H9 (cell line): ENCODE data around the gene ZNF280A. TPM values are rescaled to one million over a fixed set of nuclear protein-coding genes. Genes with fewer than 3 reads are reported as not detected.
"Not testable (repeated sequence)": the region's sequence is repeated elsewhere in the genome, so short reads cannot be mapped to it uniquely, and the experiment has no call there.

ENCODE experiments used
- DNase-seq: peaks from one replicate; pipeline ENCODE4 v3.0.0-alpha.2; 2017
- H2AFZ ChIP-seq: one replicate; pipeline ENCODE4 v1.6.1; 2013; ENCODE audit warnings: mild to moderate bottlenecking, low read length, control low read depth, moderate library complexity
- H2AK5ac ChIP-seq: 2 replicates; pipeline ENCODE4 v1.6.1; 2013; ENCODE audit warnings: low read length, control low read depth, mixed read lengths; ENCODE audit not compliant: insufficient read length
- H2BK120ac ChIP-seq: one replicate; pipeline ENCODE4 v1.6.1; 2013; ENCODE audit warnings: low read depth, mild to moderate bottlenecking, low read length, control low read depth, inconsistent platforms; ENCODE audit not compliant: poor library complexity, severe bottlenecking
- H2BK12ac ChIP-seq: 2 replicates; pipeline ENCODE4 v1.6.1; 2013; ENCODE audit warnings: low read length, control low read depth, mixed read lengths, low read depth; ENCODE audit not compliant: insufficient read length
- H2BK15ac ChIP-seq: 2 replicates; pipeline ENCODE4 v1.6.1; 2013; ENCODE audit warnings: low read depth, low read length, control low read depth
- H2BK20ac ChIP-seq: one replicate; pipeline ENCODE4 v1.6.1; 2013; ENCODE audit warnings: low read depth, mild to moderate bottlenecking, low read length, control low read depth, inconsistent platforms; ENCODE audit not compliant: poor library complexity, severe bottlenecking
- H2BK5ac ChIP-seq: 2 replicates; pipeline ENCODE4 v1.6.1; 2013; ENCODE audit warnings: low read length, control low read depth, mixed read lengths; ENCODE audit not compliant: insufficient read length
- H3K14ac ChIP-seq: 2 replicates; pipeline ENCODE4 v1.6.1; 2013; ENCODE audit warnings: low read length, control low read depth; ENCODE audit not compliant: insufficient read depth
- H3K18ac ChIP-seq: 2 replicates; pipeline ENCODE4 v1.6.1; 2013; ENCODE audit warnings: low read depth, mild to moderate bottlenecking, mixed read lengths, low read length, control low read depth; ENCODE audit not compliant: insufficient read length
- H3K23ac ChIP-seq: 2 replicates; pipeline ENCODE4 v1.6.1; 2013; ENCODE audit warnings: low read length, control low read depth, mixed read lengths, low read depth; ENCODE audit not compliant: insufficient read length
- H3K23me2 ChIP-seq: 2 replicates; pipeline ENCODE4 v1.6.1; 2013; ENCODE audit warnings: low read depth, mild to moderate bottlenecking, mixed read lengths, low read length, control low read depth; ENCODE audit not compliant: insufficient read length, poor library complexity, severe bottlenecking
- H3K27ac ChIP-seq: 2 replicates; pipeline ENCODE4 v1.5.1; 2013; ENCODE audit warnings: low read length, control low read depth, mixed read lengths, low read depth; ENCODE audit not compliant: insufficient read length
- H3K27me3 ChIP-seq: 2 replicates; pipeline ENCODE4 v1.6.1; 2013; ENCODE audit warnings: low read length, control low read depth, inconsistent platforms; ENCODE audit not compliant: insufficient read depth
- H3K4ac ChIP-seq: 2 replicates; pipeline ENCODE4 v1.6.1; 2013; ENCODE audit warnings: low read depth, mild to moderate bottlenecking, control low read depth, inconsistent platforms, low read length, moderate library complexity
- H3K4me1 ChIP-seq: 2 replicates; pipeline ENCODE4 v1.6.1; 2013; ENCODE audit warnings: low read length, control low read depth, inconsistent platforms; ENCODE audit not compliant: insufficient read depth
- H3K4me2 ChIP-seq: 2 replicates; pipeline ENCODE4 v1.6.1; 2013; ENCODE audit warnings: low read length, control low read depth, mixed read lengths; ENCODE audit not compliant: insufficient read length, insufficient read depth
- H3K56ac ChIP-seq: 2 replicates; pipeline ENCODE4 v1.6.1; 2013; ENCODE audit warnings: low read depth, mild to moderate bottlenecking, mixed read lengths, low read length, control low read depth; ENCODE audit not compliant: insufficient read length
- H3K79me1 ChIP-seq: 2 replicates; pipeline ENCODE4 v1.6.1; 2013; ENCODE audit warnings: low read depth, mild to moderate bottlenecking, moderate library complexity, low read length, control low read depth, inconsistent platforms; ENCODE audit not compliant: insufficient read depth, poor library complexity, severe bottlenecking
- H3K79me2 ChIP-seq: 2 replicates; pipeline ENCODE4 v1.6.1; 2013; ENCODE audit warnings: low read length, control low read depth, inconsistent platforms; ENCODE audit not compliant: insufficient read depth
- H3K9ac ChIP-seq: 2 replicates; pipeline ENCODE4 v1.6.1; 2013; ENCODE audit warnings: low read length, control low read depth, mixed read lengths; ENCODE audit not compliant: insufficient read length; ENCODE audit errors: extremely low read depth
- H3K9me3 ChIP-seq: one replicate; pipeline ENCODE4 v1.6.1; 2013; ENCODE audit warnings: low read depth, low read length, inconsistent platforms; ENCODE audit not compliant: control insufficient read depth
- H3T11ph ChIP-seq: one replicate; pipeline ENCODE4 v1.6.1; 2013; ENCODE audit warnings: mild to moderate bottlenecking, low read length, control low read depth, inconsistent platforms
- H4K20me1 ChIP-seq: one replicate; pipeline ENCODE4 v1.6.1; 2013; ENCODE audit not compliant: control insufficient read depth, insufficient read length, insufficient read depth
- H4K5ac ChIP-seq: 2 replicates; pipeline ENCODE4 v1.6.1; 2013; ENCODE audit warnings: low read depth, mild to moderate bottlenecking, mixed read lengths, low read length, control low read depth; ENCODE audit not compliant: insufficient read length
- H4K8ac ChIP-seq: replicated peaks from 2 replicates; pipeline ENCODE4 v1.6.1; 2013; ENCODE audit warnings: low read length, control low read depth, mixed read lengths, low read depth; ENCODE audit not compliant: insufficient read length
- H4K91ac ChIP-seq: 2 replicates; pipeline ENCODE4 v1.6.1; 2013; ENCODE audit warnings: low read depth, mild to moderate bottlenecking, moderate library complexity, mixed read lengths, low read length, control low read depth; ENCODE audit not compliant: insufficient read length
- H3K27ac Mint-ChIP-seq, 3 experiments: 2 replicates in 2 of 3; 3 replicates in 1 of 3; pipeline ENCODE4 v1.8.0; 2020 to 2021; ENCODE audit warnings: mixed read lengths in 3 of 3, mild to moderate bottlenecking in 1 of 3, moderate library complexity in 1 of 3
- H3K27me3 Mint-ChIP-seq: 2 replicates; pipeline ENCODE4 v1.8.0; 2021; ENCODE audit warnings: low read depth, mild to moderate bottlenecking, moderate library complexity, mixed read lengths
- H3K36me3 Mint-ChIP-seq, 3 experiments: 2 replicates in 2 of 3; 3 replicates in 1 of 3; pipeline ENCODE4 v1.8.0; 2020 to 2021; ENCODE audit warnings: low read depth in 3 of 3, mixed read lengths in 3 of 3; ENCODE audit not compliant: insufficient read depth in 1 of 3
- H3K4me1 Mint-ChIP-seq, 2 experiments: 2 replicates each; pipeline ENCODE4 v1.8.0; 2020; ENCODE audit warnings: mixed read lengths in 2 of 2
- H3K4me3 Mint-ChIP-seq, 2 experiments: 2 replicates in 1 of 2; 3 replicates in 1 of 2; pipeline ENCODE4 v1.8.0; 2020 to 2021; ENCODE audit warnings: mild to moderate bottlenecking in 2 of 2, mixed read lengths in 2 of 2, moderate library complexity in 1 of 2
- H3K9me3 Mint-ChIP-seq, 2 experiments: 2 replicates in 1 of 2; 3 replicates in 1 of 2; pipeline ENCODE4 v1.8.0; 2020; ENCODE audit warnings: mild to moderate bottlenecking in 2 of 2, mixed read lengths in 2 of 2, moderate library complexity in 1 of 2
- WGBS: extraction: QIAGEN DNeasy Blood & Tissue Kit; methylation state at CpG from one replicate; pipeline ENCODE4 v1.1.7; 2013; ENCODE audit warnings: missing lambda C conversion rate, low lambda C conversion rate, mixed read lengths; ENCODE audit not compliant: insufficient read length; ENCODE audit errors: extremely low coverage; 5-methylcytosine and 5-hydroxymethylcytosine counted together
- total RNA-seq: library from RNA; stranded (reverse); gene quantifications from 2 replicates; pipeline ENCODE4 v1.2.1, GENCODE V29; 2021
- TF ChIP-seq, protein P1 (sequence below): fragments of 200-600 bp; sonication (generic); conservative IDR thresholded peaks from 3 replicates; pipeline ENCODE4 v1.8.0; 2021; ENCODE audit warnings: antibody characterized with exemption, mild to moderate bottlenecking

ZNF280A gene
- total RNA-seq, 1 experiment from 2014 or later = 0.13 TPM

DNA sequence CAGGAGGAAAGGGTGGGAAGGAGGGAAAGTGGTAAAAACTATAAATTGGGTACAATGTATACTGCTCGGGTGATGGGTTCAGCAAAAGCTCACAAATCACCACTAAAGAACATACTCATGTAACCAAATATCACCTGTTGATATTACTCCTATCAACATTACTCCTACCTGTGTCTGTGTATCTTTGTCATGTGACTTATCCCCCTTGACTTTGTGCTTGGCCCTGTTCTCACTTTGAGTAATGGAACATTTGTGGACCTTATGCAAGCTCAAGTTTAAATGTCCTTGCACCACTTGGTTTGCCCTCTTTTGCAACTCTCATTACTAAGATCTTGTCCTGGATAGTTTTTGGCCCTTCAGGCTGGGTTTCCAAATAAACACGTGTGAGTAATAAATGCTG lies 50.5 kb downstream of the ZNF280A start:
- Histone ChIP-seq H3K27ac (no peak overlapping the region), H2BK15ac (no peak overlapping the region), H3K79me1 (no peaks in the 10 kb centered on the region), H3K9me3 (no peaks in the 10 kb centered on the region), H3K4ac (no peak overlapping the region), H4K5ac (no peak overlapping the region), H2AK5ac (no peak overlapping the region), H3K79me2 (no peaks in the 10 kb centered on the region), H4K91ac (no peak overlapping the region), H3K4me2 (no peak overlapping the region), H2BK12ac (no peak overlapping the region), H3K4me1 (peaks cover under 1% of the 10 kb centered on the region; the same call in 1 of the 2 replicates), H2BK120ac (no peak overlapping the region), H3K23ac (no peak overlapping the region), H3T11ph (no peak overlapping the region), H4K8ac (no peak overlapping the region), H2BK5ac (no peak overlapping the region), H3K27me3 (peaks cover 4% of the 10 kb centered on the region), H2BK20ac (no peak overlapping the region), H3K14ac (no peak overlapping the region), H2AFZ (no peak overlapping the region), H3K18ac (no peak overlapping the region), H3K23me2 (no peaks in the 10 kb centered on the region), H3K56ac (no peak overlapping the region), H3K9ac (no peak overlapping the region), H4K20me1 (no peaks in the 10 kb centered on the region)
- Mint-ChIP-seq H3K27me3 (peaks cover 92% of the 10 kb centered on the region), H3K36me3 (peaks cover 0 to 9% (median 5%) of the 10 kb centered on the region in 3 experiments; a peak in 3 of 7 replicates), H3K4me1 (peaks cover 3% of the 10 kb centered on the region in 2 experiments), H3K4me3 (no peak overlapping the region), H3K9me3 (peaks cover 25 to 30% of the 10 kb centered on the region in 2 experiments), H3K27ac (no peak overlapping the region)
- TF ChIP-seq, protein P1, sequence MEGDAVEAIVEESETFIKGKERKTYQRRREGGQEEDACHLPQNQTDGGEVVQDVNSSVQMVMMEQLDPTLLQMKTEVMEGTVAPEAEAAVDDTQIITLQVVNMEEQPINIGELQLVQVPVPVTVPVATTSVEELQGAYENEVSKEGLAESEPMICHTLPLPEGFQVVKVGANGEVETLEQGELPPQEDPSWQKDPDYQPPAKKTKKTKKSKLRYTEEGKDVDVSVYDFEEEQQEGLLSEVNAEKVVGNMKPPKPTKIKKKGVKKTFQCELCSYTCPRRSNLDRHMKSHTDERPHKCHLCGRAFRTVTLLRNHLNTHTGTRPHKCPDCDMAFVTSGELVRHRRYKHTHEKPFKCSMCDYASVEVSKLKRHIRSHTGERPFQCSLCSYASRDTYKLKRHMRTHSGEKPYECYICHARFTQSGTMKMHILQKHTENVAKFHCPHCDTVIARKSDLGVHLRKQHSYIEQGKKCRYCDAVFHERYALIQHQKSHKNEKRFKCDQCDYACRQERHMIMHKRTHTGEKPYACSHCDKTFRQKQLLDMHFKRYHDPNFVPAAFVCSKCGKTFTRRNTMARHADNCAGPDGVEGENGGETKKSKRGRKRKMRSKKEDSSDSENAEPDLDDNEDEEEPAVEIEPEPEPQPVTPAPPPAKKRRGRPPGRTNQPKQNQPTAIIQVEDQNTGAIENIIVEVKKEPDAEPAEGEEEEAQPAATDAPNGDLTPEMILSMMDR = no peak
- DNase-seq = no peak
- no CpG with 5 or more reads among the region's 2 CpGs for WGBS

DNA sequence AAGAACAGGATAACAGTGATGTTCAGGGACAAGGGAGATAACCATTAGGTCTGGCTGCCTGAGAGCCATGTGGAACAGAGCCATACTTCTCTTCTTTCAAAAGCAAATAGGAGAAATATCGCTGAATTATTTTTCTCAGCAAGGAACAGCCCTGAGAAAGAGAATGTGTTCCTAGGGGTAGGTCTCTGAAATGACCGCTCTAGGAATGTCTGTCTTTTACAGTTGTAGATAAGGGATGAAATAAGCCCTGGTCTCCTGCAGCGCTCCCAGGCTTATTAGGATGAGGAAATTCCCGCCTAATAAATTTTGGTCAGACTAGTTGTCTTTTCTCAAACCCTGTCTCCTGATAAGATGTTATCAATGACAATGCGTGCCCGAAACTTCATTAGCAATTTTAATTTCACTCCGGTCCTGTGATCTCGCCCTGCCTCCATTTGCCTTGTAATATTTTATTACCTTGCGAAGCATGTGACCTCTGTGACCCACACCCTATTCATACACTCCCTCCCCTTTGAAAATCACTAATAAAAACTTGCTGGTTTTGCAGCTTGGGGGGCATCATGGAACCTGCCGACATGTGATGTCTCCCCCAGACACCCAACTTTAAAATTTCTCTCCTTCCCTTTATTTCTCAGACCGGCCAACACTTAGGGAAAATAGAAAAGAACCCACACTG lies 51.1 kb downstream of the ZNF280A start:
- H4K20me1 ChIP-seq, H3T11ph ChIP-seq, H3K27me3 ChIP-seq, H3K4me2 ChIP-seq, H3K23ac ChIP-seq, H3K27ac Mint-ChIP-seq, H3K56ac ChIP-seq, H2AK5ac ChIP-seq, H3K18ac ChIP-seq, H3K36me3 Mint-ChIP-seq, H4K91ac ChIP-seq, H3K79me2 ChIP-seq, H2BK5ac ChIP-seq, H2BK120ac ChIP-seq, H3K9me3 ChIP-seq, H3K23me2 ChIP-seq, H2BK12ac ChIP-seq, H4K5ac ChIP-seq, H3K9ac ChIP-seq, H3K4me1 ChIP-seq, H3K27ac ChIP-seq, H3K4me1 Mint-ChIP-seq, H3K4ac ChIP-seq, H2BK20ac ChIP-seq, H3K14ac ChIP-seq, DNase-seq, H4K8ac ChIP-seq, H3K79me1 ChIP-seq, H2AFZ ChIP-seq, H3K4me3 Mint-ChIP-seq, H2BK15ac ChIP-seq: not testable (repeated sequence)
- no CpG with 5 or more reads among the region's 11 CpGs for WGBS
- H3K9me3 Mint-ChIP-seq = peaks cover 25 to 30% of the 10 kb centered on the region in 2 experiments
- H3K27me3 Mint-ChIP-seq = peaks cover 93% of the 10 kb centered on the region
